ENCODE data around the gene CDKL1.

DNA sequence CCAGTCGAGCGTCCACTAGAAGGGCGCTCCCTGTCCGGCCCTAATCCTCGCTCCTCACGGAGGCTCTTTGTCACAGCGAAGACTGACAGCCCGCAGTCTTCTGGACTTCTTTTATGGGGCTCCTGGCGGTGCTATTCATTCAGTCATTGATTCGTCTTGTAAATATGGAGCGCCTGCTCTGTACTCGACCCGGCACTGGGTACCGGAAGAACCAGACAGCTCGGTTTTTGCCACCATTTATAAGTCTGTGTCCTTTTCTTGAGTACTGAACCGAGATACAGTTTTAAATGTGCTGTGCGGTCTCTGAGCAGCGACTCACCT lies 84.0 kb downstream of the CDKL1 start:
- 0 out of 2 replicates have a peak, but pooled peaks have one; percentile 62 for TF ChIP-seq POLR2AphosphoS5 (IDR thresholded peaks at IDR 0.05; ENCODE audit: low read depth, low read length)
- TF ChIP-seq SPI1 (IDR thresholded peaks at IDR 0.05; ENCODE audit: low read depth, low read length) = no peak
- peak; percentile 63 for TF ChIP-seq POLR2A (IDR thresholded peaks at IDR 0.05; ENCODE audit: low read depth, low read length)

Data from GM12891 (cell line).